ENCODE results near the gene OR5C1. TPM values are rescaled to one million over a fixed set of nuclear protein-coding genes. Genes with fewer than 3 reads are reported as not detected.

The OR5C1 gene
- total and polyA plus RNA-seq, 9 of the 15 experiments (the other 6 are each of a cell fraction or from before 2014, with no cell fraction given) = not detected

DNA sequence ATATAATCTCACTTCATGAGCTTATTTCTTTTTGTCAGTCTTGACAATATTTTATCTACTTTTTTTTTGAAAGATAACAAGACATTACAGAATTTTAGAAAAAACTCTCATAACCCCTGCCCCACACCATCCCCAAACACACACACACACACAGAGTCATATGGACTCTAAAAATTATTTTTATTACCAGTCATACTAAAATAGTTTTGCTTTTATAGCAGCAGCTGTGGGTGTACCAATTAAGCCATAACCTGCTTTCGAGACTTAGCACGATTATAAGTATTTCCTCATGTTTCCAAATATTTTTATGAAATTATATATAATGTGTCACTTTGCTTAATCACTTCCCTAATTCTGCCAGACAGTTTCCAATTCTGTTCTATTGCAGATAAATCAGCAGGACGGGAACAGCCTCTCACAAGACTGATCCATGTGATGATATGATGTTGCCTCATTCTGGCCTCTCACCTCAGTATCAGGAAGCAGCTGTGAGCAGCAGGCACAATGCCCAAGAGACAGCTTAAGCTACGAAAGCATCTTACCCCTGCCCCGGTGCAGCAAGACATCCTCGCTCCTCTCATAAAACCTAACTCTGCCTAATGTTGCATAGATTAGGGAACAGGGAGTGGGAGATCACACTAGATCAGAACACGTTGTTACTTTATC is 32.7 kb downstream of the OR5C1 start (continued):
- TF ChIP-seq, protein P1, sequence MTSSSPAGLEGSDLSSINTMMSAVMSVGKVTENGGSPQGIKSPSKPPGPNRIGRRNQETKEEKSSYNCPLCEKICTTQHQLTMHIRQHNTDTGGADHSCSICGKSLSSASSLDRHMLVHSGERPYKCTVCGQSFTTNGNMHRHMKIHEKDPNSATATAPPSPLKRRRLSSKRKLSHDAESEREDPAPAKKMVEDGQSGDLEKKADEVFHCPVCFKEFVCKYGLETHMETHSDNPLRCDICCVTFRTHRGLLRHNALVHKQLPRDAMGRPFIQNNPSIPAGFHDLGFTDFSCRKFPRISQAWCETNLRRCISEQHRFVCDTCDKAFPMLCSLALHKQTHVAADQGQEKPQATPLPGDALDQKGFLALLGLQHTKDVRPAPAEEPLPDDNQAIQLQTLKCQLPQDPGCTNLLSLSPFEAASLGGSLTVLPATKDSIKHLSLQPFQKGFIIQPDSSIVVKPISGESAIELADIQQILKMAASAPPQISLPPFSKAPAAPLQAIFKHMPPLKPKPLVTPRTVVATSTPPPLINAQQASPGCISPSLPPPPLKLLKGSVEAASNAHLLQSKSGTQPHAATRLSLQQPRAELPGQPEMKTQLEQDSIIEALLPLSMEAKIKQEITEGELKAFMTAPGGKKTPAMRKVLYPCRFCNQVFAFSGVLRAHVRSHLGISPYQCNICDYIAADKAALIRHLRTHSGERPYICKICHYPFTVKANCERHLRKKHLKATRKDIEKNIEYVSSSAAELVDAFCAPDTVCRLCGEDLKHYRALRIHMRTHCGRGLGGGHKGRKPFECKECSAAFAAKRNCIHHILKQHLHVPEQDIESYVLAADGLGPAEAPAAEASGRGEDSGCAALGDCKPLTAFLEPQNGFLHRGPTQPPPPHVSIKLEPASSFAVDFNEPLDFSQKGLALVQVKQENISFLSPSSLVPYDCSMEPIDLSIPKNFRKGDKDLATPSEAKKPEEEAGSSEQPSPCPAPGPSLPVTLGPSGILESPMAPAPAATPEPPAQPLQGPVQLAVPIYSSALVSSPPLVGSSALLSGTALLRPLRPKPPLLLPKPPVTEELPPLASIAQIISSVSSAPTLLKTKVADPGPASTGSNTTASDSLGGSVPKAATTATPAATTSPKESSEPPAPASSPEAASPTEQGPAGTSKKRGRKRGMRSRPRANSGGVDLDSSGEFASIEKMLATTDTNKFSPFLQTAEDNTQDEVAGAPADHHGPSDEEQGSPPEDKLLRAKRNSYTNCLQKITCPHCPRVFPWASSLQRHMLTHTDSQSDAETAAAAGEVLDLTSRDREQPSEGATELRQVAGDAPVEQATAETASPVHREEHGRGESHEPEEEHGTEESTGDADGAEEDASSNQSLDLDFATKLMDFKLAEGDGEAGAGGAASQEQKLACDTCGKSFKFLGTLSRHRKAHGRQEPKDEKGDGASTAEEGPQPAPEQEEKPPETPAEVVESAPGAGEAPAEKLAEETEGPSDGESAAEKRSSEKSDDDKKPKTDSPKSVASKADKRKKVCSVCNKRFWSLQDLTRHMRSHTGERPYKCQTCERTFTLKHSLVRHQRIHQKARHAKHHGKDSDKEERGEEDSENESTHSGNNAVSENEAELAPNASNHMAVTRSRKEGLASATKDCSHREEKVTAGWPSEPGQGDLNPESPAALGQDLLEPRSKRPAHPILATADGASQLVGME (CRISPR knock-in tag; IDR thresholded peaks at IDR 0.05) = peak; percentile 45; the same call in 1 of the 2 replicates
- no peak for TF ChIP-seq GABPB2 (CRISPR knock-in tag; conservative IDR thresholded peaks at IDR 0.05)
- TF ChIP-seq STAT5A (IDR thresholded peaks at IDR 0.05; ENCODE audit: borderline replicate concordance, low read length) = peak; percentile 39; the same call in 1 of the 2 replicates
- TF ChIP-seq CBFA2T3 (IDR thresholded peaks at IDR 0.05) = peak; percentile 82
- TF ChIP-seq NFIC (IDR thresholded peaks at IDR 0.05) = peak; percentile 67
- peak; percentile 79 for TF ChIP-seq L3MBTL2 (IDR thresholded peaks at IDR 0.05)
- TF ChIP-seq HNRNPLL (IDR thresholded peaks at IDR 0.05; ENCODE audit: low read depth, low read length, poor library complexity, severe bottlenecking) = no peak
- peak; percentile 81 for TF ChIP-seq ARID1B (IDR thresholded peaks at IDR 0.05)
- TF ChIP-seq, protein P2, sequence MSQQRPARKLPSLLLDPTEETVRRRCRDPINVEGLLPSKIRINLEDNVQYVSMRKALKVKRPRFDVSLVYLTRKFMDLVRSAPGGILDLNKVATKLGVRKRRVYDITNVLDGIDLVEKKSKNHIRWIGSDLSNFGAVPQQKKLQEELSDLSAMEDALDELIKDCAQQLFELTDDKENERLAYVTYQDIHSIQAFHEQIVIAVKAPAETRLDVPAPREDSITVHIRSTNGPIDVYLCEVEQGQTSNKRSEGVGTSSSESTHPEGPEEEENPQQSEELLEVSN (IDR thresholded peaks at IDR 0.05; ENCODE audit: borderline replicate concordance in 1 of 2, extremely low read depth in 1 of 2, insufficient read depth in 1 of 2, insufficient read length in 1 of 2, low read depth in 1 of 2, low read length in 1 of 2, poor library complexity in 1 of 2, severe bottlenecking in 1 of 2) = no peak
- TF ChIP-seq ATF7 (IDR thresholded peaks at IDR 0.05) = peak; percentile 62; the same call in 1 of the 2 replicates
- 0 out of 2 replicates have a peak, but pooled peaks have one; percentile 25 for TF ChIP-seq PYGO2 (tag; IDR thresholded peaks at IDR 0.05)
- peak; percentile 39 for TF ChIP-seq DACH1 (IDR thresholded peaks at IDR 0.05; ENCODE audit: partially characterized antibody)
- no peak for TF ChIP-seq RFX5 (IDR thresholded peaks at IDR 0.05; ENCODE audit: low read depth, low read length)
- TF ChIP-seq RCOR1 (IDR thresholded peaks at IDR 0.05; ENCODE audit: borderline replicate concordance in 1 of 2, low read depth in 2 of 2, low read length in 2 of 2) = peak in 1 of 2 experiments; percentile 48; a peak in 1 of 4 replicates
- TF ChIP-seq NFE2 (IDR thresholded peaks at IDR 0.05; ENCODE audit: low read depth) = peak; percentile 23; the same call in 1 of the 2 replicates
- TF ChIP-seq CXXC5 (CRISPR knock-in tag; IDR thresholded peaks at IDR 0.05) = peak; percentile 71
- TF ChIP-seq SMARCA4 (IDR thresholded peaks at IDR 0.05) = peak; percentile 63
- TF ChIP-seq SMARCA5 (IDR thresholded peaks at IDR 0.05) = no peak
- TF ChIP-seq TEAD1 (CRISPR knock-in tag; IDR thresholded peaks at IDR 0.05) = 0 out of 4 replicates have a peak, but pooled peaks of 1 of the 2 experiments have one; percentile 9
- TF ChIP-seq ZNF639 (CRISPR knock-in tag; conservative IDR thresholded peaks at IDR 0.05 in 1 of 2, IDR thresholded peaks at IDR 0.05 in 1 of 2) = 0 out of 4 replicates have a peak, but pooled peaks of 1 of the 2 experiments have one; percentile 48
- TF ChIP-seq CREM (IDR thresholded peaks at IDR 0.05; ENCODE audit: low read depth) = peak; percentile 51; the same call in 1 of the 2 replicates

All from K562 (cell line).